H1 (cell line): ENCODE data around the gene ANKEF1. TPM values are rescaled to one million over a fixed set of nuclear protein-coding genes. Genes with fewer than 3 reads are reported as not detected.

Source experiments
- CTCF ChIA-PET: fragments of 300-600 bp; sonication (Branson Sonifier 250); formaldehyde crosslinking; loops from one replicate; lab custom pipeline; 2021; ENCODE audit not compliant: partially characterized antibody; lab: Charles Lee
- POLR2A ChIA-PET: fragments of 300-600 bp; sonication (Branson Sonifier 250); formaldehyde crosslinking; loops from one replicate; lab custom pipeline; 2021; ENCODE audit warnings: inconsistent platforms; ENCODE audit not compliant: partially characterized antibody; lab: Charles Lee
- DNase-seq, 2 experiments: peaks; one replicate each; pipeline versions ENCODE4 v3.0.0 to v3.0.0-alpha.2; 2010 to 2022; ENCODE audit warnings: low spot score in 2 of 2, low read depth in 1 of 2, mixed read lengths in 1 of 2
- FAIRE-seq: peaks from 2 replicates; lab custom pipeline; 2011; peaks lifted over from hg19 to GRCh38; lab: Jason Lieb, UNC
- H2AFZ ChIP-seq: 2 replicates; pipeline ENCODE4 v1.8.1; 2012; ENCODE audit warnings: low read length, inconsistent platforms
- H2AK5ac ChIP-seq: 2 replicates; pipeline ENCODE4 v1.6.1; 2013; ENCODE audit warnings: low read depth, low read length
- H2BK120ac ChIP-seq: replicated peaks from 2 replicates; pipeline ENCODE3; 2013; ENCODE audit warnings: low read depth, low read length, inconsistent platforms
- H2BK12ac ChIP-seq: 2 replicates; pipeline ENCODE4 v1.6.1; 2013; ENCODE audit warnings: low read depth, low read length
- H2BK15ac ChIP-seq: 2 replicates; pipeline ENCODE4 v1.6.1; 2013; ENCODE audit warnings: low read length
- H2BK20ac ChIP-seq: 2 replicates; pipeline ENCODE4 v1.6.1; 2013; ENCODE audit warnings: low read length
- H2BK5ac ChIP-seq: 2 replicates; pipeline ENCODE4 v1.6.1; 2013; ENCODE audit warnings: low read depth, low read length
- H3K14ac ChIP-seq: 2 replicates; pipeline ENCODE4 v1.6.1; 2013; ENCODE audit warnings: inconsistent platforms; ENCODE audit not compliant: insufficient read length
- H3K18ac ChIP-seq: 2 replicates; pipeline ENCODE4 v1.6.1; 2013; ENCODE audit warnings: low read length; ENCODE audit errors: extremely low read depth
- H3K23ac ChIP-seq: 2 replicates; pipeline ENCODE4 v1.6.1; 2013; ENCODE audit warnings: inconsistent platforms; ENCODE audit not compliant: insufficient read length
- H3K23me2 ChIP-seq: 2 replicates; pipeline ENCODE4 v1.6.1; 2013; ENCODE audit warnings: low read depth, low read length
- H3K27ac ChIP-seq: 2 replicates; pipeline ENCODE4 v1.6.1; 2011; ENCODE audit warnings: low read depth, low read length, inconsistent platforms
- H3K27me3 ChIP-seq, 4 experiments: replicated peaks in 1 of 4; 1 replicate in 1 of 4; 2 replicates in 3 of 4; pipeline versions ENCODE4 v1.6.1 to v1.8.1; 2011 to 2013; ENCODE audit warnings: low read length in 3 of 4, mild to moderate bottlenecking in 3 of 4, inconsistent platforms in 2 of 4, mixed read lengths in 2 of 4, moderate library complexity in 1 of 4; ENCODE audit not compliant: control insufficient read depth in 3 of 4, insufficient read depth in 3 of 4; ENCODE audit errors: extremely low read depth in 1 of 4
- H3K36me3 ChIP-seq, 4 experiments: 2 replicates each; pipeline versions ENCODE4 v1.6.1 to v1.8.1; 2011 to 2013; ENCODE audit warnings: mild to moderate bottlenecking in 4 of 4, low read length in 3 of 4, moderate library complexity in 2 of 4, control low read depth in 1 of 4, inconsistent platforms in 1 of 4; ENCODE audit not compliant: insufficient read depth in 4 of 4, control insufficient read depth in 2 of 4
- H3K4ac ChIP-seq: replicated peaks from 2 replicates; pipeline ENCODE3; 2013; ENCODE audit warnings: low read length, low read depth, mixed read lengths, inconsistent platforms; ENCODE audit not compliant: insufficient read length
- H3K4me1 ChIP-seq, 4 experiments: replicated peaks in 1 of 4; 1 replicate in 1 of 4; 2 replicates in 3 of 4; pipeline versions ENCODE4 v1.6.1 to v1.8.1; 2011 to 2013; ENCODE audit warnings: low read length in 3 of 4, inconsistent platforms in 2 of 4, mixed read lengths in 1 of 4; ENCODE audit not compliant: insufficient read depth in 4 of 4, control insufficient read depth in 3 of 4
- H3K4me2 ChIP-seq, 2 experiments: 2 replicates each; pipeline versions ENCODE4 v1.6.1 to v1.8.1; 2011 to 2013; ENCODE audit warnings: low read depth in 2 of 2, low read length in 2 of 2, control low read depth in 1 of 2, inconsistent platforms in 1 of 2, mild to moderate bottlenecking in 1 of 2; ENCODE audit not compliant: insufficient read depth in 1 of 2
- H3K4me3 ChIP-seq, 4 experiments: fragments of 200-600, 300-600 bp in 1 of 4; sonication (generic), shearing (Covaris generic), sonication (Bioruptor Twin) in 1 of 4; 2 replicates each; pipeline versions ENCODE4 v1.5.1 to v1.8.1; 2011 to 2016; ENCODE audit warnings: low read length in 4 of 4, low read depth in 3 of 4, control low read depth in 2 of 4, inconsistent platforms in 2 of 4, mild to moderate bottlenecking in 2 of 4, mixed read lengths in 1 of 4, moderate library complexity in 1 of 4; ENCODE audit not compliant: insufficient read depth in 2 of 4; ENCODE audit errors: extremely low read depth in 1 of 4
- H3K56ac ChIP-seq: replicated peaks from 2 replicates; pipeline ENCODE3; 2013; ENCODE audit warnings: low read depth, mild to moderate bottlenecking, mixed read lengths, low read length, inconsistent platforms; ENCODE audit not compliant: insufficient read length
- H3K79me1 ChIP-seq: 2 replicates; pipeline ENCODE4 v1.6.1; 2013; ENCODE audit warnings: low read depth, low read length, control low read depth
- H3K79me2 ChIP-seq, 2 experiments: 2 replicates each; pipeline versions ENCODE4 v1.6.1 to v1.8.1; 2012 to 2013; ENCODE audit warnings: low read length in 2 of 2, mild to moderate bottlenecking in 2 of 2, inconsistent platforms in 1 of 2; ENCODE audit not compliant: insufficient read depth in 2 of 2, control insufficient read depth in 1 of 2
- H3K9ac ChIP-seq, 4 experiments: replicated peaks in 1 of 4; 1 replicate in 1 of 4; 2 replicates in 3 of 4; pipeline versions ENCODE4 v1.6.1 to v1.8.1; 2011 to 2013; ENCODE audit warnings: low read depth in 3 of 4, low read length in 3 of 4, control low read depth in 2 of 4, mild to moderate bottlenecking in 2 of 4, moderate library complexity in 2 of 4, inconsistent platforms in 1 of 4; ENCODE audit errors: extremely low read depth in 1 of 4
- H3K9me3 ChIP-seq, 2 experiments: 2 replicates each; pipeline versions ENCODE4 v1.6.1 to v1.8.1; 2012 to 2013; ENCODE audit warnings: mild to moderate bottlenecking in 2 of 2, moderate library complexity in 2 of 2, control low read depth in 1 of 2, inconsistent platforms in 1 of 2, low read depth in 1 of 2, low read length in 1 of 2, mixed read lengths in 1 of 2; ENCODE audit not compliant: insufficient read depth in 2 of 2
- H4K20me1 ChIP-seq, 2 experiments: replicated peaks in 1 of 2; 2 replicates each; pipeline versions ENCODE3 to v1.8.1; 2011 to 2013; ENCODE audit warnings: inconsistent platforms in 2 of 2, low read length in 2 of 2, mild to moderate bottlenecking in 1 of 2; ENCODE audit not compliant: insufficient read depth in 2 of 2, control insufficient read depth in 1 of 2
- H4K5ac ChIP-seq: 2 replicates; pipeline ENCODE4 v1.6.1; 2013; ENCODE audit warnings: low read length, low read depth, mixed read lengths, inconsistent platforms; ENCODE audit not compliant: insufficient read length
- H4K8ac ChIP-seq: 2 replicates; pipeline ENCODE4 v1.8.0; 2013; ENCODE audit warnings: mild to moderate bottlenecking, moderate library complexity, low read length, inconsistent platforms; ENCODE audit not compliant: insufficient read depth; ENCODE audit errors: extremely low read depth
- H4K91ac ChIP-seq: replicated peaks from 2 replicates; pipeline ENCODE3; 2013; ENCODE audit warnings: low read length, mixed read lengths, inconsistent platforms; ENCODE audit not compliant: insufficient read length
- BCL11A ChIP-seq, 2 experiments: IDR thresholded peaks; one replicate each; pipeline ENCODE4 v1.6.1; 2011; ENCODE audit warnings: low read depth in 2 of 2, low read length in 2 of 2, mild to moderate bottlenecking in 2 of 2
- MAFK ChIP-seq: IDR thresholded peaks from 2 replicates; pipeline ENCODE4 v1.6.1; 2012; ENCODE audit warnings: low read depth, mild to moderate bottlenecking, improper control_type of control experiment, low read length
- POU5F1 ChIP-seq: IDR thresholded peaks from 2 replicates; pipeline ENCODE4 v1.6.1; 2011; ENCODE audit warnings: low read depth, mild to moderate bottlenecking, low read length, moderate library complexity
- TBP ChIP-seq: IDR thresholded peaks from 2 replicates; pipeline ENCODE4 v1.6.1; 2011; ENCODE audit warnings: low read depth, low read length, improper control_type of control experiment
- polyA plus RNA-seq, 7 experiments: library from polyadenylated mRNA; depleted of rRNA in 3 of 7; stranded (reverse) in 5 of 7; unstranded in 2 of 7; fragments of >200 nt in 5 of 7; fragments of 200-250 nt in 2 of 7; gene quantifications; 1 replicate in 5 of 7; 2 replicates in 1 of 7; 4 replicates in 1 of 7; pipeline versions ENCODE4 v1.2.1 to v1.2.3, GENCODE V29; 2011 to 2013; ENCODE audit warnings: missing spikeins in 2 of 7, mixed read lengths in 2 of 7
- total RNA-seq: library from RNA; stranded (reverse); fragmentation: NEBNext Ultra II Directional; extraction: Animal tissue kit (Norgen Biotek cat#: 25700); gene quantifications from 2 replicates; pipeline ENCODE4 v1.2.1, GENCODE V29; 2021

ANKEF1 gene
- total and polyA plus RNA-seq, 2 of the 8 experiments (the other 6 are each of a cell fraction or from before 2014, with no cell fraction given) = 2.8 to 10.0 TPM

DNA sequence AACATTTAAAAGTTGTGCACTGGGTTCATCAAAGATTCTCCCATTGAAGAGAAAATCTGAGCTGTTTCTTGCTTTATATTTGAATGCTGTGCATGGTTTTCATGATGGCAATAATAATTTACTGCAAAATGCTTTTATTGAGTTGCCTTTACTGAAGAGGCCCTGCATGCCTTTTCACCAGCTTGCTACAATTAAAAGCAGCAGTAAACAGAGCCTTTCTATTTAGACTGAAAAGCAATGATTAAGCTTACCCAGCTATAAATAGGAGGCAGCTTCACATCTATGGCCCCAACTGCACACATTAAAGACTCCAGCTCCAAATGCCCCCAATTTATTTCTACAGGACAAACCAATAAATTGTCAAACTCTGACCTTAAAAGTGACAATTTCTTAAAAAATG lies 70.3 kb downstream of the ANKEF1 start:
- H3K4me2 ChIP-seq = no peak overlapping the region
- H3K4me1 ChIP-seq = no peaks in the 10 kb centered on the region
- no peak overlapping the region for H3K23ac ChIP-seq
- H3K56ac ChIP-seq = no peak overlapping the region
- no peak overlapping the region for H4K91ac ChIP-seq
- H2BK20ac ChIP-seq = no peak overlapping the region
- H3K9me3 ChIP-seq = no peaks in the 10 kb centered on the region
- no peaks in the 10 kb centered on the region for H3K79me1 ChIP-seq
- no peak overlapping the region for H2BK5ac ChIP-seq
- no peaks in the 10 kb centered on the region for H3K23me2 ChIP-seq
- no peak overlapping the region for H3K27ac ChIP-seq
- DNase-seq (no peak), FAIRE-seq (no peak)
- no peaks in the 10 kb centered on the region for H4K20me1 ChIP-seq
- H3K4ac ChIP-seq = no peak overlapping the region
- ChIA-PET CTCF (interaction anchor here (0.5 to 1.9 kb wide), 5 partner anchors 10 to 131 kb away, joined by 3 to 11 read pairs (median 4); no protein-coding TSS in a partner anchor), POLR2A (no interaction called here)
- no peaks in the 10 kb centered on the region for H3K79me2 ChIP-seq
- no peak overlapping the region for H3K4me3 ChIP-seq
- H2AK5ac ChIP-seq = no peak overlapping the region
- H2BK15ac ChIP-seq = no peak overlapping the region
- H2BK120ac ChIP-seq = no peak overlapping the region
- no peak overlapping the region for H4K5ac ChIP-seq
- no peak overlapping the region for H2AFZ ChIP-seq
- H3K18ac ChIP-seq = no peak overlapping the region
- H3K14ac ChIP-seq = no peak overlapping the region
- H3K27me3 ChIP-seq = no peaks in the 10 kb centered on the region
- no peak overlapping the region for H3K9ac ChIP-seq
- no peak overlapping the region for H4K8ac ChIP-seq
- no peaks in the 10 kb centered on the region for H3K36me3 ChIP-seq
- H2BK12ac ChIP-seq = no peak overlapping the region
- TF ChIP-seq MAFK = no peak
- no peak for TF ChIP-seq POU5F1
- TF ChIP-seq TBP = no peak
- no peak for TF ChIP-seq BCL11A (IDR thresholded peaks at IDR 0.05; ENCODE audit: low read depth in 2 of 2, low read length in 2 of 2)
